GM12865 (cell line): Measurements from ENCODE around the gene IGFBP3.

Experiments used
- DNase-seq: peaks from one replicate; pipeline ENCODE4 v3.0.0; 2010; ENCODE audit warnings: low read depth
- H3K4me3 ChIP-seq: 2 replicates; pipeline ENCODE4 v1.5.1; 2011; ENCODE audit warnings: mild to moderate bottlenecking, low read depth, low read length, control low read depth
- CTCF ChIP-seq: IDR thresholded peaks from 2 replicates; pipeline ENCODE4 v1.5.1; 2011; ENCODE audit warnings: low read length, control low read depth, low read depth, inconsistent platforms; ENCODE audit not compliant: insufficient read depth; ENCODE audit errors: missing control alignments

IGFBP3 gene

GRCh38 chr7:45938626-45939302 lies 17.7 kb upstream of the IGFBP3 start:
- no peak overlapping the region for H3K4me3 ChIP-seq
- no peak for DNase-seq

GRCh38 chr7:45937862-45938261 lies 16.8 kb upstream of the IGFBP3 start:
- no peak overlapping the region for H3K4me3 ChIP-seq
- no peak for TF ChIP-seq CTCF
- no peak for DNase-seq

More at GRCh38 chr7:45938626-45939302, 17.7 kb upstream of the IGFBP3 start:
- peak; percentile 11 for TF ChIP-seq CTCF

GRCh38 chr7:45937301-45937700 lies 16.2 kb upstream of the IGFBP3 start:
- H3K4me3 ChIP-seq, result no peak overlapping the region
- no peak for DNase-seq
- TF ChIP-seq CTCF, result no peak

- no peak for DNase-seq
- TF ChIP-seq CTCF, result no peak
- no peak overlapping the region for H3K4me3 ChIP-seq
Measured at GRCh38 chr7:45930967-45931366, 9.9 kb upstream of the IGFBP3 start.

- DNase-seq, result no peak
- TF ChIP-seq CTCF, result no peak
- peak overlapping the region; percentile 24; the same call in 1 of the 2 replicates for H3K4me3 ChIP-seq
Measured at GRCh38 chr7:45927721-45928120, 6.6 kb upstream of the IGFBP3 start.

- TF ChIP-seq CTCF, result no peak
- H3K4me3 ChIP-seq, result no peak overlapping the region
- DNase-seq, result no peak
Measured at GRCh38 chr7:45924283-45924682, 3.2 kb upstream of the IGFBP3 start.

- DNase-seq, result no peak
- no peak for TF ChIP-seq CTCF
- H3K4me3 ChIP-seq, result no peak overlapping the region
Measured at GRCh38 chr7:45923818-45924217, 2.7 kb upstream of the IGFBP3 start.
